ENCODE results near the gene TMUB1.
A peak's percentile ranks its signal among the peaks of the same experiment; 100 is the strongest.

TMUB1 gene

DNA sequence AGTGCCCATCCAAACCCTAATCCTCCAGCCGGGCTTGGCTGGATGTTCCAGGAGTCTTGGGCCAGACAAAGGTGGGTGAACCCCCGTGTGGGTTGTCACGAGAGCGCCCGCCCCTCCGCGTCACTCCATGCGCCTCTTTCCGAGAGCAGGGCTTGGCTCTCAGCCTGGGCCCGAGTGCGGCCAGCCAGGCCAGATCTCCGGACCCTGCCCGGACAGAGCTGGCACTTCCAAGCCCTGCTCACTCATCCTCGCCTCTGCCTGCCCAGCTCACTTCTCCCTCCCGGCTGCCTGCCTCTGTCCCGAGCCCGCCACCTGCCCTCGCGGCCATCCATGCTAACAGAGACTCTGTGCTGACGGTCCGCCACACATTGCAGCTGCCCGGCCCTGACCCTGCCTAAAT lies 37.6 kb upstream of the TMUB1 start:
- DNase-seq = no peak

DNA sequence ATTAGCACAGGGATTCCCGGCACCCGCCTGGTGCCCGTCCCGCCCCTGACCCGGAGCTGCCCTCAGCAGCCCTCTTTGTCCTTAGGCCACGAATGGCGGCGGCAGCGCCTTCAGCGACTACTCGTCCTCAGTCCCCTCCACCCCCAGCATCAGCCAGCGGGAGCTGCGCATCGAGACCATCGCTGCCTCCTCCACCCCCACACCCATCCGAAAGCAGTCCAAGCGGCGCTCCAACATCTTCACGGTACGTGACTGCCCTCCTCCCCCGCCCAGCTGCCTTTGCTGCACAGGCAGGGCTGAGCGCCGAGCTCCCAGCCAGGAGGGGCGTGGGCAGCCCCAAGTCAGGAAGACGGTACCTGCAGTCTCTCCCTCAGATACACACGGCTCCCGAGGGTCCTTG lies 36.6 kb upstream of the TMUB1 start:
- DNase-seq = no peak

DNA sequence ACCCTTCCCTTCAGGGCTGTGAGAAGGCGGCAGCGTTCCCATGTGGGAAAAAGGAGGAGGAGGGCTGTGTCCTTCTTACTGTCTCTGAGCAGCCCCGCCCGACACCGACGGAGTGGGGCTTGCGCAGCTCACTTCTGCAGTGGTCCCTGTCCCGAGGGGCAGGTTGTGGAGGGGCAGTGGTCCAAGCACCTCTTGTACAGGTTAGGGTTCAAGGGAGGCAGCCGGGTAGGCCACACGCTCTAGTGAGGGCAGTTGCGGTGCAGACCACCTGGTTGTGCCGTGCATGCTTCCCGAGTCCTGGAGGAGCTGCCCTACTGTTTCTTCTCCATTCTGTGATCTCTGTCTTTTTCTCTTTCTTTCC lies 35.7 kb upstream of the TMUB1 start:
- DNase-seq = no peak

DNA sequence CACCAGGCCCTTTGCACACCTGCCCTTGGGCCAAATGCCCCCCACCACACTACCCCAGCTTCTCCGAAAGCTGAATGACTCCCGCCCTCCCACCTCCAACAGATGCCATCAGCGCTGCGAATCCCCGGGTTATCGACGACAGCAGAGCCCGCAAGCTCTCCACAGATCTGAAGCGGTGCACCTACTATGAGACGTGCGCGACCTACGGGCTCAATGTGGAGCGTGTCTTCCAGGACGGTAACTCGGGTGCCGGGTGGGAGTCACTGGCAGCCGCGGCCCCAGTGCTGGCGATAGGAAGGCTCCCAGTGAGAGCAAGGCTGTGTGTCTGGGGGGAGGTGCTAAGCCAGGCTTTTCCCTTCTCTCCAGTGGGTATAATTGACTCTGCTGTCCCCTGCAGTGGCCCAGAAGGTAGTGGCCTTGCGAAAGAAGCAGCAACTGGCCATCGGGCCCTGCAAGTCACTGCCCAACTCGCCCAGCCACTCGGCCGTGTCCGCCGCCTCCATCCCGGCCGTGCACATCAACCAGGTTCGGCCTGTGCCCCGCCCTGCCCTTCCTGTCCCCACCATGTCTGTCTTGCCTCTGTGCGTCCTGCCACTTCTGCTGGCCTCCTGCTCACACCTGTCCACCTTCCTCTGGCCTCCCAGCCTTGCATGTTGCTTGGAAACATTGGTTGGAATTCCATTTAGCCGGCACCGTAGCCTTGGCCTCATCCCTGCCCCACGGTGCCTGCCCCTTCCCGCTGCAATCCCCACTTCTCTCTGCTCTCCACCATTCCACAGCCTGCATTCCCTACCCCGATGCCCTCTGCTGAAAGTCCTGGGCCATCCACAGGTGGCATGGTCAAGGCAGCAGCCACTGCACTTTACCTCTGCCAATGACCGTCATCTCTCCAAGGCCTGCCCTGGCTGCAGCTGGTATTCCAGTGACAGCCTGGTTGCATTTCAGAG lies 35.1 kb upstream of the TMUB1 start:
- no peak for DNase-seq

DNA sequence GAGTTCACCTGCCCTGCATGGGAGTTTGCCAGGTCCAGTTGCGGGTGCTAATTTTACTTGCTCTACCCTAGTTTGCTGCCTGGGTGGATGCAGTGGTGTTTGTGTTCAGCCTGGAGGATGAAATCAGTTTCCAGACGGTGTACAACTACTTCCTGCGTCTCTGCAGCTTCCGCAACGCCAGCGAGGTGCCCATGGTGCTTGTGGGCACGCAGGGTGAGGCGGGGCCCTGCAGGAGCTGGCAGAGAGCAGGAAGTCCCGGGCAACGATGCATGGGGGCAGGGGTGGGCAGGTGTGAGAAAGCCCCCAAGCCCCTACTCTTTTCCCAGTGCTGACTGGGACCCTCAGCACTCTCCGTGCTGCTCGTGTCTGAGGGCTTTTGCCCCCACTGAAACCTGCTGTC lies 34.3 kb upstream of the TMUB1 start:
- peak; percentile 46 for DNase-seq

DNA sequence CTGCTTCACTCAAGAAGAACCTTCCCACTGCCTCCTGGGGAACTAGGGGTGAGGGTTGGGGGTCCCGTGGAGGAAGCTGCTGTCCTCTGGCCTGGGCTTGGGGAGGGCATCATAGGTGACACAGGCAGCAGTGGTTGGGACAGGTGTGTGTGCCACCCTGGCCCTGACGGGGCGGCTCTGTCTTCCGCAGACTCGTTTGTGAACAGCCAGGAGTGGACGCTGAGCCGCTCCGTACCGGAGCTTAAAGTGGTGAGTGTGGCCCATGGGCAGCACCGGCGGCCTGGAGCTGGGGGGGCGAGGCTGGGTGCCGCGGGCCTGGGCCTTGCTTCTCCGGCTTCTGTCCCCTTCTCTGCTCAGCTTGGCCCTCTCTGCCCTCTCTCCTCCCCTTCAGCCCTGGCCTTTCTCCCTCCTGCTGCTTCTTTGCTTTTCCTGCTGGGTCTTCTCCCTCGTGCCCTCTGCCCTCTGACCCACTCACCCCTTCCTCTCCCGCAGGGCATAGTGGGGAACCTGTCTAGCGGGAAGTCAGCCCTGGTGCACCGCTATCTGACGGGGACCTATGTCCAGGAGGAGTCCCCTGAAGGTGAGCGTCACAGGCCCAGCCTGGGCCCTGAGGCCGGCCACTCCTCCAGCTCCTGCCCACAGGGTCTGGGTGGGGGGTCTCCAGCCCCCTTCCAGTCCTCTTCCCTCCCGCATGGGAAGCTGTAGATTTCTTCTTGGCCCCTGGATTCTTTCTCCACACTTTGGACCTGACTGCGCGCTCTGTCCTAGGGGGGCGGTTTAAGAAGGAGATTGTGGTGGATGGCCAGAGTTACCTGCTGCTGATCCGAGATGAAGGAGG lies 33.5 kb upstream of the TMUB1 start:
- no peak for DNase-seq

DNA sequence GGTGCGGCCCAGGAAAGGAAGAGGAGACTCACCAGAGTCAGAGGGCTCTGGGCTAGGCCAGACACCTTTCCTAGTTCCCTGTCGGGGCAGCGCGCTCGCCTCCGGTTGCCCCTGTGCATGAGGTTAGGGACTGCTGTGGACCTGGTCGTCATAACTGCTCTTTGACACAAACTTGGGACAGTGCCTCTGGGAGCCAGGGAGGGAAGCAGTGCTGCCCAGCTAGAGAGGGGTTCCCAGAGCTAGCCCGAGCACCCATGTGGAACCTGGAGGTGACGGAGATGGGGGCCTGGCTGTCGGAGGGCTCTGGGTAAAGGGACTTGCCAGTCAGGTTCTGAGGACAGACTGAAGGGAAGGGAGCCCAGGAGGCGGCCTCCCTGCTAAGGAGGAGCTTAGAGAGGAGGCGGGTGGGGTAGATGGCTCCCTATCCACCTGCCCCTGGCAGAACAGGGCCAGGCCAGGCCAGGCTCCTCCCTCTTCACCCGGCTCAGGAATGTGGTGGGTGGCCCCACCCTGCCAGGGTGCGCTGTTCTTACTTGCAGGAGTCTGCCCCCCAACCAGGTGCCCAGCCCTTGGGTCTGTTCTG lies 32.6 kb upstream of the TMUB1 start:
- no peak for DNase-seq

DNA sequence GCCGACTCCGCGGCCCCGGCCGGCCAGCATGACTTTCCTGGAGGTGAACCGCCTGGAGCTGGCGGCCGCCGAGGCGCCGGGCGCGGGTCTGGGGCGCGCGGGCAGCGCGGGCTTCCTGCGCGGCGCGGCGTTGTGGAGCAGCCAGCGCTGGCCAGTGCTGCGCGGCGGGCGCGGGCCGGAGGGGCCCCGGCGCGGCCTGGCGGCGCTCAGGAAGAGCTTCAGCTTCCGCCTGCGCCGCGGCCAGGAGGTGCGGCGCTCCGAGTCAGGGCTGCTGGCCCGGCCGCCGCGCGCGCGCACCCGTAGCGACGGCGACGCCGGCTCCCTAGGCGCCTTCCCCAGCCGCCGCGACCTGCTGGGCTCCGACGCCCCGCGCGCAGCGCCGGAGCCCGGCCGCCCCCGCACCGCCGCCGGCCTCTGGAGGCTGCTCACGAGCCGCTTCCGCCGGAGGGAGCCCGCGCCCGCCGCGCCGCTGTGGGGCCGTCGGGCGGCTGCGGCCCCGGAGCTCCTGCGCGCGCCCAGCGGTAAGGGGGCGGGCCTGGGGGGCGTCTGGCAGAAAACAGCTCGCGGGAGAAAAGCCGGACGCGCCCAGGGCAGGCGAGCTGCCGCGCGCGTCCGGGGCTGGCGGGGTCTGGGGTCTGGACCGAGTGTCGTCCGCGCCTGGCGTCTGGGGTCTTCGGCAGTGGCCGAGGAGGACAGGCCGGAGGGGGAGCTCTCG lies 32.0 kb upstream of the TMUB1 start:
- DNase-seq = peak; percentile 20

DNA sequence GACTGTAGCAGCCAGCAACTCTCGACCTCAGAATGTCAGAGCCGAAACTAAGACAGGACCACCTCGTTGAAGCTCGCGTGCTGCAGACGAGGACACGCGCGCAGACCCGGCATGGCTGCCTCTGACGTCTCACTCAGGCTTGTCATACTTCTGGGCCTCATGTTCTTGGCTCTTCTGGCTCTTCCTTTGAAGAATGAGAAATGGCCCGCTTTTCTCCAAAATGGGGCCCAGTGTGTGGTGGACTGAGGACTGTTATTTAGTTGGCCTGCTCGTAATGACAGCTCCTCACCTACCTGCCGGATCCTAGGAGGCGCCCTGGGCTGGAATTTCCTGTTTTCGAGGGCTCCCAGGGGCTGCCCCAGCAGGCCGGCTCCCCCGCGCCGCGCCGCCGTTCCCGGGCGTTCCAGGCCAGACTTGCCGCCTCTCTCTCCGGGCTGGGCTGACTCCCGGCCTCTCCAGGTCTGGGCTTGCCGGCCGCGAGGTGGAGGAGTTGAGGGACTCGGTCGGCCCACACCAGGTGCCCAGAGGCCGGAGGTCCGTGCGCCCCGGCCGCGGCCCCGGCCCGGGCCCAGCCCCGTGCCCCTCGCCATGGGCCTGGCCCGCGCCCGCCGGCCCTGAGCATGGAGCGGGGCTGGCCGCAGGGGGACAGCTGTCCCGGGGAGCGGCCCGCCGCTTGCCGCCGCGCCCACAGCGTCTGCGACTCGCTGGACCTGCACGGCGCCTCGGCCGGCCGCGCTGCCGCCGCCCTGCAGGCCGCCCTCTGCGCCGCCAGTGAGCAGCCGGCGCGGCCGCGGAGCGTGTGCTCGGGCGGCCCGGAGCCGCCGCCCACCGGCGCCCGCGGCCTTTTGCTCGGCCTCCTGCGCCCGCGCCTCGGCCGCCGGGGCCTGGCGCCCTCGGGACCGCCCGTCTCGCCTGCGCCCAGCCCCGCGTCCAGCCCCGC lies 31.1 kb upstream of the TMUB1 start:
- no peak for DNase-seq

DNA sequence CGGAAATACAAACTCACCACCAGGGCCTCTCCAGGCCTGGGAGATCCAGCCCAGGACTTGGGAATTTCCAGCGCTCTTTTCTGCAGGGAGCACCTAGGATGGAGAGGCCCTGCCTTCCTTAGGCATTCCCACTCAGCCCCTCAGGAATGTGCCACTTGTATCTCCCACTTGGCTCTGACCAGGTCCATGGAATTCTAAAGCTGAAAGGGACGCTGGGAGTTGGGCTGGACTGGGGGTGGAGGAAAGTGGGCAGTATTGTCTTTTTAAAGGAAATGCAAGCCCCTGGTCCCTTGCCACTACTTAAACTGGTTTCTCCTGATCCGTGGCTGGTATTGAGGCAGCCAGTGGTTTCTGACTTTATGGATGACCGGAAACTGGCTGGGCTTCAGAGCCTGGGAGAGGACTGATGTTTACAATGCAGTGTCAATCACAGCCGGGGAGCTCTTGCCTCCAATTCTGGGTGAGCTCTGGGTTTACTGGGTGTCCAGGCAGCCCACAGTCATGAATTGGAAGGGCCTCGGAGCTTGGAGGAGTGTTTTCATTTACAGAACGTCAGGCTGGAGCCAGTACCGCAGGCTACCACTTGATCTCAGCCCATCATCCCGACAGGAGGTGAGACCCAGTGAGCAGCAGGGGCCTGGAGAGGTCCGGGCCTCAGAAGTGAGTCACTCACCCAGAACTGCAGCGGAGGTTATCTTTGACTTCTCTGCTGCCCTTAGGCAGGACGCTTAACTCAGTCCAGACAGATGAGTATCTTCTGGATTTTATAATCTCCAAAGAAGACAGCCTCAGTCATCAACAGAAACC lies 30.3 kb upstream of the TMUB1 start:
- DNase-seq = no peak

DNA sequence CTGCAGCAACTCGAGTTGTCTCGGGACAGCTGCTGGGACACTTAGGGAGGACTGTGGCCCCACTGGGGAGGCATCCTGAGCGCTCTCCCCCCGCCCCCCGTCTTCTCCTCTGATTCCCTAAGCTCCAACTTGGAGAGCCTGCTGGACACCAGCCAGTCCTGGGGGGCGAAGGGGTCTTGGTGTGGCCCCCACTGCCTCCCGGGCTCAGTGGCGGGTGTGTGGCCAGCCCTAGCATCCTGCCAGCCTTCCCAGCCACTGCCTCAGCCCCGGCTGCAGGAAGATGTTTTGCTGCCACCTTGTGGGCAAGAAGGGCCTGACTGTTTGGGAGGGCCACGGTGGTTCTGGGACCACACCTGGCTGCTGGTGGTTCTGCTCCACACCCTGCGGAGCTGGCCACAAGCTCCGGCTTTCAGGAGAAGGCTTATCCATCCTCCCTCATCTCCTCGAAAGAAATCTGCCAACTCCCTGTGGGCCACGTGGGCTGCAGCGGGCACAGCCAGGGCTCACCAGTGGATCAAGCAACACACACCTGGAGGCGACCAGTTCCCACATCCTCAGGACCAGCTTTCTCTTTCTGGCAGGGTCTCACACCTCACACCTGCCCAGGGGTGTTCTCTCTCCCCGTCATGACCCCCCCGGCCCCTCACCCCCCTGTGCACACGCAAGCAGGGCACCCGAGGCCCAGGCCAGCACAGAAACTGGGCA lies 27.8 kb upstream of the TMUB1 start:
- DNase-seq = peak; percentile 78

DNA sequence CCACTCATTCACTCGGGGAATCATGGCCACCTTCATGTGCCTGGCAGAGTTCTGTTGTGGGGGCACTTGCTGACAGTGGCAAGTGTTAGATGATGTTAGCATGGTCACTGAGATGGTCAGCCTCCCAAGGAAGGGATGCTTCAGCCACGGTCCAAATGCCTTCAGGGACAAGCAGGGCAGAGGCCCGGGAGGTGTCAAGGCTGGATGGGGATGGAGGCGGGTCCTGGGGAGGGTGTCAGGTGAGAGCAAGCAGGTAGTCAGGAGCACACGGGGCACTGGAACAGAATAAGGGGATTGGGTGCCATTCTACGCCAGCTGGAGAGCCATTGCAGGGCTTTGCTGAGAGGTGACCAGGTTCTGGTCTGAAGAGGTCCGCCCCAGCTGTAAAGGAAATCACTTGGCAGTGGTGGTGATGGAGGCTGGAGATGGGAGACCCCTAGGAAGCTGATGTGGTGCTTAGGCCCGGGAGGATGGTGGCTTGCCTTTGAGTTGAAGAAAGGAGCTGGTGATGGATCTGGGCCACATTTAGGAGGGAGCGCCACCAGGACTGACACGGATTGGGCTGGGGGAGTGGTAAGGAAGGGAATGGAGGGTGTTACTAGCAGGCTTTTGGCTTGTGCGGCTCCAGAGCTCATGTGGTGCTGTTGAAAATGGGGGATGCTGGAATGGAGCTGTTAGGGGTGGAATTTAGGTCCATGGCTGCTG lies 27.1 kb upstream of the TMUB1 start:
- DNase-seq = no peak

DNA sequence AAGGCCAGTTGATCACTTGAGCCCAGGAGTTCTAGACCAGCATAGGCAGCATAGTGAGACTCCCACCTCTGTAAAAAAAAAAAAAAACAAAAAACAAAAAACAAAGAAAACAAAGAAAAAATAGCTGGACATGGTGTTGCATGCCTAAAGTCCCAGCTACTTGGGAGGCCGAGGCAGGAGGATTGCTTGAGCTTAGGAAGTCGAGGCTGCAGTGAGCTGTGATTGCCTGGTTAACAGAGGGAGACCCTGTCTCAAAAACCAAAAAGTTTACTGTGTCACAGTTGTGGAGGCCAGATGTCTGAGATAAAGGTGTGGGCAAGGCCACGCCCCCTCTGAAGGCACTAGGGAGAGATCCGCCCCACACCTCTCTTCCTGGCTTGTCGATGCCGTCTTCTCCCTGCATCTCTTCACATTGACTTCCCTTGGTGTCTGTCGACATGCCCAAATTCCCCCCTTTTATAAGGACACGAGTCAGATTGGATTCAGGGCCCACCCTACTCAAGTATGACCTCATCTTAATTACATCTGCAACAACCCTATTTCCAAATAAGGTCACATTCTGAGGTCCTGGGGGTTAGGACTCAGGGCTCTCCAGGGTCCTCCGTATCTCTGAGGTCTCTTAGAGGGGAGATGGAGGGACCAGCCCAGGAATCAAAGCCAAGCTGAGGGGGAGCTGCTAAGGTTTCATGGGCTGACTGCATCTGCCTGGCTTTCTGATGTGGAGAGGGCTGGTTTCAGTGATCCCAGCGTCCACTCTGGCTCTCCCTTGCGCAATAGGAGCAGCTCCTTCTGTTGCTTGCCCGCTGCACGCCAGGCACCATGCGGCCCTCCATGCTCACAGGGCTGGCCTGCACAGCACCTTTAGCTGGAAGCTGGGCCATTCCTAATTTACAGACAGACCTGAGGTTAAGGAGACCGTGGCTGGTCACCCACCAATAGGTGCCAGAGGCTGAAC lies 26.1 kb upstream of the TMUB1 start:
- DNase-seq = no peak

DNA sequence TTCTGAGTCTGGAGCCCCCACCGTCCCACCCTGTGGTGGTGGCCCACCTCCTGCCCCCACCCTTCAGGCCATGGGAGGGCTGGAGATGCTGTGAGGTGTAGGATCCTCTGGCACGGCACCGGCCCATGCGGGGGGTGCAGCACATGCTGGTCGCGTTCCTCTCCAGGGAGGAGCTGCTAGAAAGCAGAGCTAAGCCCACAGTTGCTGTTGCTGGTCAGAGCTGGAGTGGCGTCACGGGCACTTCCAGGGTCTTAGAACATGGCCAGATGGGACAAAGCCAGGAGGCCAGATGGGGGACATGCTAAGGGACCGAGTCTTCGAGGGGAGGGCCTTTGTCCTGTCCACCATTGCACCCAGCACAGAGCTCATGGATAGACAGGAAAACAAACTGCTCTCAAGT lies 24.6 kb upstream of the TMUB1 start:
- no peak for DNase-seq

DNA sequence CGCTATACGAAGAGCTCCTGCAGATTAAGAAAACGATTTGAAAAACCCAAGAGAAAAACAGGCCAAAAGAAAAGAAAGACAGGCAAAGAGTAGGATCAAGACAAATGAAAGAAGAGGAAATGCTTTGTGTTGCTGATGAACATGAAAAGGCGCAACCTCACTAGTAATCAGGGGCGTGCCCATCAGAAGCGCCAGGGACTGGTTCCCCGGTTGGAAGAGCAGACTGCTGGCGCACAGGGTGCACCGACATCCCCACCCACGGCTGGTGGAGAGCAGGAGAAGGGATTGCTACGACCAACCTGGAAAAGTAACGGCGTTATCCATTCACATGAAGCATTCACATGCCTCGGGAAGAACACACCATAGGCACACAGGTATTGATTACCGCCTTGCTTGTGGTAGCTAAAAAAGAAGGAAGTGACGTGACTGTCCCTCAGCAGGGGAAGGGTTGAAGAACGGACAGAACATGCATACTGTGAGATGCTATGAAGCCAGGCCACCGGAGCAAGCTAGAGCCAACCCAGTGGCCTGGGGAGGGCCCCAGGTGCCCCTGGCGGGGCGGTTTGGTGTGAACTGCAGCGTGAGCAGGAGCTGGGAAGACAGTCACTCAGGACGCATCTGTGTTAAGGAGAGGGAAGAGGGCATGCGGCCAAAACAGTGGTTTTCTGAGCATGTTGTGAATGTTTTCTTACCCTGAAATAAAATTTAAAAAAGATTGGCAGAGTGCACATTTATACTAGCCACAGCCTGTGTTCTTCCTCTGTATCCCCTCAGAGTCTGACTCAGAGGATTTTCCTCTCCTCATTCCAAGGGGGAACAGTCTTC lies 21.3 kb upstream of the TMUB1 start:
- no peak for DNase-seq

DNA sequence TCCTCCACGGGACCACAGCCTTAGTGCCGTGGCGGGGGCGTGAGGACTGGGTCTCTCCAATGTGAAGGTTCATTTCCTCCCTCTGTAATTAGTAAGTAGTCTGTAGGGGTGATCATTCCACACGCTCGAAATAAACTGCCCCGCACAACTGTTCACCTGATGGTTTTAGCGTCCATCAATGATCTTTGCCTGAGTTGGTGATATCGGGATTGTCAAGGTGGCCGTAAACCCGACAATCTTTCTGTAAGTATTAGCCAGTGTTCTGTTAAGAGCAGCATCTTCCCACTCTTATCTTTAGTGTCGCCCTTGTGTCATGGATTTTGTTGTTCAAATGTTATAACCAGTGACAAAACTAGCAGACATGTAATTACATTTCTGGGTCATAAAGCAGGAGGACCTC lies 20.7 kb upstream of the TMUB1 start:
- DNase-seq = no peak

DNA sequence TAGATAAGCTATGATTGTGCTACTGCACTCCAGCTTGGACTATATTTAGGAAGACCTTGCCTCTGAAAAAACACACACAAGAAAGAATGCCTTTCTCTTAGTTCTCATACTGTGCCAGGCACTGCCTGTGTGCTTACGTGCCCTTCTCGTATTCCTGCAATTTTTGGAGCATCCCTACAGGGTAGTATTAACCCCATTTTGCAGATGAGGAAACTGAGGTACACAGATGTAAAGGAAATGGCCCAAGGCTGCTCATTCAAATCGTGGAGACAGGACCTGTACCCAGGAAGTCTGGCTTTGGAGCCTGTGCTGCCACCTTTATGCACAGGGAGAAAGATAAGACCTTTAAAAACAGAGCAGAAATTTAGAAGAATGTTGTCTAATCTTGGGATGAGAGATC lies 19.7 kb upstream of the TMUB1 start:
- DNase-seq = no peak
